PFSK-1 (cell line): ENCODE data around the gene TEX2.

Experiments
- SIN3A ChIP-seq: IDR thresholded peaks from 2 replicates; pipeline ENCODE4 v1.6.1; 2012; ENCODE audit warnings: mild to moderate bottlenecking, low read length, moderate library complexity, borderline replicate concordance; ENCODE audit not compliant: insufficient read depth
- TAF1 ChIP-seq: IDR thresholded peaks from 2 replicates; pipeline ENCODE4 v1.6.1; 2012; ENCODE audit warnings: low read length, control low read depth, borderline replicate concordance; ENCODE audit not compliant: insufficient read depth
- TF ChIP-seq, protein P1 (sequence below), 2 experiments: IDR thresholded peaks; 2 replicates each; pipeline versions ENCODE4 v1.6.1 to v1.8.0; 2011 to 2012; ENCODE audit warnings: low read depth in 2 of 2, low read length in 2 of 2, control low read depth in 1 of 2, inconsistent platforms in 1 of 2, mild to moderate bottlenecking in 1 of 2, moderate library complexity in 1 of 2; ENCODE audit not compliant: insufficient read depth in 1 of 2

DNA sequence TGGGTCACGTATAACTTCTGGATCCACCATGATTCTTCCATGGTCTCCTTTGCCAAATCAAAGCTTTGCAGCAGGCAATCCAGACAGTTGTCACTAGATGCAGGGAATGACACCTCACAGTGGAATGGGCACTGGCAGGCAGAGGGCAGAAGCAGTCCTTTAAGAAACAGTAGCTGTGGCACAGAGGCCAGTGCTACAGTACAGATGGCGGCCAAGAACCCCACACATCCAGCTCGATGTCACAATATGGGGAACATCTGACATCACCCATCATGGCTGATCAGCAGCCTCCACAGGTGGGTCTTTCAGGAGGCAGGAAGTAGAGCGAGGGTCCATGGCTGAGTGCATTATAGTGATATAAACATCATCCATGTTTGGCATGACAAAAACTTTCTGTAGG, 114.4 kb downstream of the TEX2 start:
- TF ChIP-seq, protein P1, sequence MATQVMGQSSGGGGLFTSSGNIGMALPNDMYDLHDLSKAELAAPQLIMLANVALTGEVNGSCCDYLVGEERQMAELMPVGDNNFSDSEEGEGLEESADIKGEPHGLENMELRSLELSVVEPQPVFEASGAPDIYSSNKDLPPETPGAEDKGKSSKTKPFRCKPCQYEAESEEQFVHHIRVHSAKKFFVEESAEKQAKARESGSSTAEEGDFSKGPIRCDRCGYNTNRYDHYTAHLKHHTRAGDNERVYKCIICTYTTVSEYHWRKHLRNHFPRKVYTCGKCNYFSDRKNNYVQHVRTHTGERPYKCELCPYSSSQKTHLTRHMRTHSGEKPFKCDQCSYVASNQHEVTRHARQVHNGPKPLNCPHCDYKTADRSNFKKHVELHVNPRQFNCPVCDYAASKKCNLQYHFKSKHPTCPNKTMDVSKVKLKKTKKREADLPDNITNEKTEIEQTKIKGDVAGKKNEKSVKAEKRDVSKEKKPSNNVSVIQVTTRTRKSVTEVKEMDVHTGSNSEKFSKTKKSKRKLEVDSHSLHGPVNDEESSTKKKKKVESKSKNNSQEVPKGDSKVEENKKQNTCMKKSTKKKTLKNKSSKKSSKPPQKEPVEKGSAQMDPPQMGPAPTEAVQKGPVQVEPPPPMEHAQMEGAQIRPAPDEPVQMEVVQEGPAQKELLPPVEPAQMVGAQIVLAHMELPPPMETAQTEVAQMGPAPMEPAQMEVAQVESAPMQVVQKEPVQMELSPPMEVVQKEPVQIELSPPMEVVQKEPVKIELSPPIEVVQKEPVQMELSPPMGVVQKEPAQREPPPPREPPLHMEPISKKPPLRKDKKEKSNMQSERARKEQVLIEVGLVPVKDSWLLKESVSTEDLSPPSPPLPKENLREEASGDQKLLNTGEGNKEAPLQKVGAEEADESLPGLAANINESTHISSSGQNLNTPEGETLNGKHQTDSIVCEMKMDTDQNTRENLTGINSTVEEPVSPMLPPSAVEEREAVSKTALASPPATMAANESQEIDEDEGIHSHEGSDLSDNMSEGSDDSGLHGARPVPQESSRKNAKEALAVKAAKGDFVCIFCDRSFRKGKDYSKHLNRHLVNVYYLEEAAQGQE (IDR thresholded peaks at IDR 0.05; ENCODE audit: insufficient read depth in 1 of 2, low read depth in 2 of 2, low read length in 2 of 2): no peak
- TF ChIP-seq TAF1 (no peak), SIN3A (no peak)
